OCI-M1 (cell line): ENCODE measurements around the gene SGCD.

Source experiments
- DNase-seq: peaks from one replicate; lab custom pipeline; 2025; lab: John Stamatoyannopoulos, UW

The SGCD gene

DNA sequence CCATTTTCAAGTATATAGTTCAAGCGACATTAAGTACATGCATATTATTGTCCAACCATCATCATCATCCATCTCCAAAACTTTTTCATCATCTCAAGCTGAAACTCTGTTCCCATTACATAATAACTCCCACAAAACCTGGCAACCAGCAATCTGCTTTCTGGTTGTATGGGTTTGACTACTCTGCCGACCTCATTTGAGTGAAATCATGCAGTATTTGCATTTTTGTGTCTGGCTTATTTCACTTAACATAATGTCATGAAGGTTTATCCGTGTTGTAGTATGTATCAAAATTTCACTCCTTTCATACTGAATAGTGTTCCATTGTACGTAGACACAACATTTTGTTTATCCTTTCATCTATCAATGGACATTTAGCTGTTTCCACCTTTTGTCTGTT is 74.8 kb downstream of the SGCD start:
- no peak for DNase-seq

DNA sequence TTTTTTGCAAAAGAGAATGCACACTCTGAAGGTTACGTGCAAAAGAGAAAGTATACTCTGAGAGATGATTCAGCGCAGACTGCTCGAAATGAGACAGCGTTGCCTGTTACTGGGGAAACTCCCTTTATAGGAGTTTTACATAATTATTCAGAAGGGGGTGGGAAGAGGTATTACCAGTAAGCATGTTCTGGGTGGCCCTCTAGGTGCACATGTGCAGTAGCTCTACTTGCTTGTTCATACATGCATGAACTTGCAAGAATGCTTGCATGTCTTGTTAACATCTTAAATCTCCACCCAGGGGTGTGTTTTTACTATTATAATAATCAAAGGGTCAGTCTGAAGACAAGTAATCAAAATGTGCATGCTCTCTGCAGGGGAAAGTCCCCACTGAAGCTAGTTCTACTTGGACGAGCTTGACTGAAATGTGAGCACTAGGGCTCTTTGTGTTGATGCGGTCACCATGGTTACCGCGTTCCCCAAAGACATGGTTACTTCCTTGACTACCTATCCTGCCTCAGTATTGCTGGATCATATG is 75.5 kb downstream of the SGCD start:
- no peak for DNase-seq

DNA sequence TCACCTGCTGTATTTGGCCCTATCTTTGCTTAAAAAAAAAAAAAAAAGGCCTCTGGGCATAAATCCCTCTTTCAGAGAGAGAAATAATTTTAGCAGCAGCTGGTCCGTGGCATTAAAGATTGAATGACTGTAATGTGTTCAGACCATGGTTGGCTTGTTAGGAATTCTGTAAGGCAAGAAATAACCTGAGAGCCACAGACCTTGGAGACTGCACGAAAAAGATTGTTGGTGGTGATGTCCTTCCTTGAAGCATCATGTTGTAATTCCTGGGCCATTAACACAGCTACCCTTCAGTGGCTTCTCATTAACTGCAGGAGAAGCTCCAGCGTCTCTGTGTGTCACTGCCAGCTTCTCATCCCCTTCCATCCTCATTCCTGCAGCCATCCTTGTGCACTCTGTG is 79.0 kb downstream of the SGCD start:
- no peak for DNase-seq

DNA sequence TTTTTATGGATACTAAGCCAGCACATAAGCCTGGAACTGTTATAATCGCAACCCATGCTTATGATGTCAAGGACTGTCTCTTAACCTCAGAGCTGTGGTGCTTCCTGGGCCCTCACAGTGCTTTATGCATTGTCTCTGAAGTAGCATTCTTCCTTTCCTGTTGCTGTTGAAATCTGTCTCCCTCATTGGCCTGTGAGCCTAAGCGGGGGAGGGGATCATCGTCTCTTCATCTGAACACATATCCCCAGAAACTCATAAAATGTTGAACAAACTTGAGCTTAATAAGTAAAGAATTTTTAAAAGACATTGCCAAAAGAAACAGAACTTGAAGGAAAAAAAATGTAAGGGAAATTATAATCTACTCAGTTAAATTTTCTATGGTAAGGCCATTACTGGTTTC is 80.3 kb downstream of the SGCD start:
- no peak for DNase-seq

DNA sequence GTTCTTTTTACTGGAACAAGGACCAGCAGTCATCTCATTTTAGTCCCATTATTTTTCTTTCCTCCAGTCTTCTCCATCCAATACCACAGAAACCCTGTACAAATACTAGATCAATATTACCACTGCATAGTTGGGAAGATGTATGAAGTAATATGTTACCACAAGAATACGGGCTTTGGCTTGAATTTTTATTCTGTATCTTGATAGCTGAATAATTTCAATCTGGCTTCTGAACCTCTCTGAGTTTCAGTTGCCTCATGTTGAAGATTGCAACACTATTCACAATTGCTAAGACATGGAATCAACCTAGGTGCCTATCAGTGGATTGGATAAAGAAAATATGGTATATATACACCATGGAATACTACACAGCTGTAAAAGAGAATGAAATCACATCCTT is 82.9 kb downstream of the SGCD start:
- DNase-seq, result no peak

DNA sequence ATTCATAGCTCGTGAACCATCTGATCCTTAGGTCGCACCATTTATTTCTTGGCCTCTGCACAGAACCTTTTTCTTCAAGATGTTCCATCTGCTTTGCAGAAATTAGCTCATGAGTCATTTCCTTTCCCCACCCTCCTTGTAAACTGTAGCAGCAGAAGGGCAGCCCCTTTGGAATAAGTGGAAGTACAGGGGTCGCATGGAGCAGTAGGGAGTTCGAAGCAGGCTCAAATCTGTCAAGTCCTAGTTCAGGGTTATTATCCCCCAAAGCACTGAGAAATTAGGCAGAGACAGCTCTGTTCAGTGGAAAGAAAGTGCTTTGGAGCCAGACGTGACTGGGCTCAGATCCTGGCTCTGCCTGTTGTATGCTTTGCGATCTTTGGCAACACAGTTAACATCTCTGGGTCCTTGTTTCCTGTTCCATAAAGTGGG is 84.2 kb downstream of the SGCD start:
- no peak for DNase-seq

DNA sequence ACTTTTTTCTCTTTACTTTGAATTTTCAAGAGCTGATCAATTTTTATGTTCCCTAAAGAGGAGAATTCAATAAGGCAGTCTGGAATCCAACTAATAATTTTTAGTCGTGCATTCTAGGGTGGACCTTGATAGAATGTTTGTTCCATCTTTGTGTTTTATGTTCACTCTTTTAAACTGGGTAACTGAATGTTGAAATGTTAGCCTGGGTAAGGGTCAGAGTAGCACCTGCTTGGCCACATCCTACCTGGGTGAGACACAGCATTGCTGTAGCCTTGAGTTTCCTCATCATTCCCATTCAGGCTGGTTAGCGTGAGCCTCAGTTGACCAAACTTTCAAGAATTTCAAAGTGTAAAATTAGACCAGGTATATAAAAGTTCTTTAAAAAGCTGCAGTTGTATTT is 85.0 kb downstream of the SGCD start:
- DNase-seq, result no peak

DNA sequence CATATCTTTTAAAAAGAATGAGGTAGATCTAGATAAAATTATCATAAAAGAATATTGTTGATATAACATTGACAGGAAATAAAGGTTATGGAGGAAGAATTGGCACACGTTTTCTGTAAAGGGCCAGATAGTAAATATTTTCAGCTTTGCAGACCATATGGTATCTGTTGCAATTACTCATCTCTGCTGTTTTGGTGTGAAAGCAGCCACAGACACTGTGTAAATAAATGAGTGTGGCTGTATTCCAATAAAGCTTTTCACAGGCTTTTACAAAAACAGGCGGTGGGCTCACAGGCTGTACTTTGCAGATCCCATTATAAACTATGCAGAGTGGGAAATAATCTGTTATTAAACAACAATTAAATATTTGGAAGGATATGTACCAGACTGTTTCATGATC is 87.4 kb downstream of the SGCD start:
- DNase-seq, result no peak

DNA sequence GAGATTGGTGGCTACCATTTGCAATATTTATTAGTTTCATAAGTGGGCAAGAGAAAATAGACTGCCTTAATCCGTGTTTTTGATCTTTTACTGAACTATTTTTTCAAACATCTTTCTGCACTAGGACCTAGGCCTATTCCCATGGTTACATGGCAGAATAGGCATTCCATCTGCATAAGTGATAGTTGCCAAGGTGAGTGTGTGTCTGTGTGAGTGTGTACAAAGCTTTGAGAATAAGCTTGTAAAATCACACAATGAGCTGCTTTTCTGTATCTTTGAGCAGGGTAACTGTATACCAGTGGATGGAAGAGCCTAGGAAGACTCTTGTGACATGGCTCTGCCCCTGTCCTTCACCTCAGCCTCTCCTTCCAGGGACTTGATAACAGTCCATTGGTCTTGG is 92.7 kb downstream of the SGCD start:
- no peak for DNase-seq

DNA sequence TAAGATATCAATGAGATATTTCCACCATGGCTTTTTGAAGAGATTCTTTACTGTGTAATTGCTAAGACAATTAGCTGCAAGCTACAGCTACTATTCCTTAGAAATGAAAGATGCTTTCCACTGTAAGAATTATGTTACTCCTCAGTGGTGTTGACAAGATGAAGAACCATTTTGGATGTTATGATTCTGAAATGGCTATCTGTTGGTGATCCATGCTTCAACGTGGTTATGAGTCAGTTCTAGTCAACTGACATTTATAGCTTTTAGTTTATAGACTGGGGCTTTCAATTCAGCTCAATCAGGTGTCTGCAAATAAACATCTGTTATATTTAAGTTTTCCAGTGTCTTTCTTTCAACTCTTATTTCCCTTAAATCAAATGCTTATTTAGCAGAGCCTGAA is 93.7 kb downstream of the SGCD start:
- DNase-seq, result no peak

DNA sequence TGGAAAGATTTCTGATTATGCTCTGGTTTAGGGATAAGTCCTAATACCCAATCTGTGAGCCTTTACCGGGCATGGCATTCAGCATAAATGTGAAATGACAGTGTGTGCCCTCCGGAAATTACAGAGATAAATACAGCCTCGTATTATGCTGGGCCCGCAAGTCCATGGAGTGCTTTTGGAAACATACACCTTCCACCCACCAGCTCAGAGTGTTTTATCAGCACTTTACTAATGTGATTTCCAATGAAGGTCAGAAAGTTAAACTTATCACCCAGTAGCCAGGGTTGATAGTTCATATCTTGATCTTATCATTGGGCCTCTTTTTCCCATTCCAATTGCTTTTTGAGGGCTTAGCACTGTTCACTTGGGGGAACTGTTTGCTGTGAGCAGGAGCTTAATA is 94.8 kb downstream of the SGCD start:
- no peak for DNase-seq

DNA sequence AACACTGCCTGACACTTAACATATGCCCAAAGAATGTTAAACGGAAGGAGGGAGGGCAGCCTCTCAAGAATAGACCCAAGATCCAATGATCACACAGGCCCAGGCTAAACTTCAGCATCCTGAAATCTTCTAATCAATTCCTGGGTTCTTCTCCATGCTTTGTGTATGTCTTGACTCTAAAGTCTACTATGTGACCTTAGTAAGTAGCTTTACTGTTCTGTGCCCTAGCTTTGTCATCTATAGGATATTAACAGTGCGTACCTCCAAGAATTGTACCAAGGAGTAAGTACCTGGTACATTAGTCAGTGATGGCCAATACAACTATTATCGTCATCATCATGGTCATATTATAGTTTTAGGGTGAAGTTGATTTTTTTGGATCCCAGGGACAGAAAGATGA is 96.6 kb downstream of the SGCD start:
- no peak for DNase-seq

DNA sequence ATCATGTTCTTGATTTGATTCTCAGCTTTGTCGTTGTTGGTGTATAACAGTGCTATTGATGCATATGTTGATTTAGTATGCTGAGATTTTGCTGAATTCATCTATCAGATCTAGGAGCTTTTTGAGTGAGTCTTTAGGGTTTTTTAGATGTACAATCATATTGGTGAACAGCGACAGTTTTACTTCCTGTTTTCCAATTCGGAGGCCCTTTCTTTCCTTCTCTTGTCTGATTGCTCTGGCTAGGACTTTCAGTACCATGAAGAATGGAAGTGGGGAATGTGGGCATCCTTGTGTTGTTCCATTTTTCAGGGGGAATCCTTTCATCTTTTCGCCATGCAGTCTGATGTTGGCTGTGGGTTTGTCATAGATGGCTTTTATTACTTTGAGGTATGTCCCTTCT is 100.4 kb downstream of the SGCD start:
- DNase-seq, result no peak

DNA sequence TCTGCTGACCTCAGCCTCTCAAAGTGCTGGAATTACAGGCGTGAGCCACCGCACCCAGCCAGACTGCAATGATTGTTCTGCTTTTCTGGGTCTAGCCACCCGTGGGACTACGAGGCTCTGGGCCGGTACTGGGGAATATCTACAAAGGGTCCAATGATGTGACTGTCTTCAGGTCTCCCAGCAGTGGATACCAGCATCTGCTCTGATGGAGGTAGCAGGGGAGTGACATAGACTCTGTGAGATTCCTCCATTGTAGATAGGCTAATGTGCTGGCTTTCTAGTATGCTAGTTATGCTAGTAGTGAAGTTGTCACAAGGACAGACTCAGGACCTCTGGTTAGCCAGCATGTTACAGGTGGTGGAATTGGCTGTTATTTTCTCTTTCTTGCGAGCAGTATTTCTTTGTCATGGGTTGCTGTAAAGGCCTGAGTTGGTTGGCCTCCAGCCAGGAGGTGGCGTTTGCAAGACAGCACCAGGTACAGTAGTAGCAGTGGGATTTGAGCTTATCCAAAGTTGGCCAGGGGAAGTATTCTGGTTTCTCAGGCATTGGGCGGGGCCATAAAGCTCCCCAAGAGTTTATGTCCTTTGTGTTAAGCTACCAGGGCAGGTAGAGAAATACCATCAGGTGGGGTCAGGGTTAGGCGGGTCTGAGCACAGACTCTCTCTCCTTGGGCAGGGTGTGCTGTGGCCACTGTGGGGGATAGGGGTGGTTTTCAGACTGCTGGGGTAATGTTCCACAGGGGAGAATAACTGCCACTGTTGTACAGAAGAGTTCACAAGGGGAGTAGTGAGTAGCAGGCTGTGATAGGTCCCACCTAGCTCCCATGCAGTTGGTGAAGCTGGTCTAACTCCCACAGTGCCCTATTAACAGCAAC is 105.2 kb downstream of the SGCD start:
- no peak for DNase-seq

DNA sequence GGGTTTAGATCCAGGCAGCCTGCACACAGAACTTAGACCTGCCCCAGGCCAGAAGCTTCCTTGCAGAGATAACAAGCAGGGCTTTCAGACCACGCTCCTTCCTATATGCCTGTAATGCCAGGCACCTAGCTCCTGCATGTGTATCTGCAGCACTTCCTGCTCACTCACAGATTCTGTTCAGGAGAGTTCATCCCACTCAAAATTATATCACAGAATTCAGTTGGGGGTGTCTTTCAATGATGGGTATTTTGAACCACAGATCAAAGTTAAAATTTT is 105.8 kb downstream of the SGCD start:
- no peak for DNase-seq

DNA sequence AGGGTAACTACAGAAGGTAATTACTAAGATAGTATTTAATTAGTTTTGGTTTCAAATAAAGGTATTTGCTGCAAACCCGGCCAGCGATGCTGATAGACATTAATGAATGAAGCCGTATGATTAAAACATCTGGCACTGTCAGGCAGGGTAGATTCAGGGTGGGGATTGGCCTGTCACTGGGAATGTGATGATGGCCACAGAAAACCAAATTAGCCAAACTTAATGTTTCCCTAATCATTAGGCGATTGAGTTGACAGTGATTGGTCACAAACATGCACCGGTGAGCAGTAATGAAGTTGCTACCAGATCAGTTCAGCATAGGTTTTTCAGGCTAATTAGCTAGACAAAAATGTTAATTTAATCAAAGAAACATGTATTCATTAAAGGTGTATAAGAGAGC is 107.5 kb downstream of the SGCD start:
- DNase-seq, result no peak

DNA sequence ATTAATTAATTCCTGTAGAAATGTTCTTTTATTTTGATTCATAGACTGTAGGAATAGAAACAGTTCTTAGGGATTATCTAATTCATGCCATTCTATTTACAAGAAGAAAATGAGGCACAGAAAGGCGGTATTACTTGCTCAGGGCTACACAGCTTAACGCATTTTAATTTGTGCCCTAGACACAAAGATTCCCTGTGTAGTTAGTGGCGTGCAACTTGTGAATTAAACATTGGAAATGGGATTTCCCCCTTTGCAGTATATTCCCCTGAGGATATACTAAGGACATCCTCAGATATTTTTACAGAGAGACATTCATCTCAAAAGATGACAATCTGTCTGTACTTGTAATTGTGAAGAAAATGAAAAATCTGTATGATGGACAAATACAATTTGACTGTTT is 108.1 kb downstream of the SGCD start:
- no peak for DNase-seq

DNA sequence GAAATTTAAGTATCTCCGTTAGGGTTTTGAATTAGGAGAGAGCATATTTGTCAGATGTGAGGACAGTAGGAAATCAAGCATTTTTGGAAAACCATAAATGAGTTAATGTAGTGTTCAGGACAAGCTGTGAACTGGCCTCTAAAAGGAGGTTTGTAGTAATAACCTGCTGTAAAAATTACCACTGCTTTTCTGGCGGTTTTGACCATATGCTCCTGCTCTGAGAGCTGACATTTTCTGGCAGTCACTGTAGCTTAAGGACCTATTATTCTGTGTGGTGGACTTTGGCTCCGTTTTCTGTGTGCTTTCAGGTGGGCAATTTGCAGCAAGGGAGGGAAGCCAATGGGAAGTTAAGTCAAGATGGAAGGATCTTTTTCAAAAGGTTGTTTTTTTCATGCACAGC is 111.1 kb downstream of the SGCD start:
- no peak for DNase-seq

DNA sequence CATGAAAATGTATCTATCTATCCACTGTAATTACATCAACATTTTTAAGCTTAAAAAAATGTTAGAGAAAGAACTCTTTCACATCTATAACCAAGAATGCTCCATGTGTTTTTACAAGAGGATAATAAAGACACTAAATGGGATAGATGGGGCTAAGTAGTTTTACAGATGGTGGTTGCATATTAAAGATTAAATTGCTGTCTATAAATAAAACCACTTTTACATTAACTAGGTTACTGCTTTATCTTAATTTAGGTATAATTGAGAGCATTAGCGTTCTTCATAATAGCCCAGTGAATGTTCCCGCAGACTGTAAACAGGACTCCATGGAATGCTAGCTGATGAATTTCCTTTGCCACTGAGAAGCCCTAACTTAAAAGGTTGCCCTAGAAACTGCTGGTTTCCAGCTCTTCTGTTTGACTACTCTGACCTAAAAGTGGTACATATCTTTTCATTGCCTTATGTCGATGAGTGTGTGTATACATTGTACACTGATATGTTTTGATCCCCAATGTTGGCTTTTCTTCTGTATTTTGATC is 117.9 kb downstream of the SGCD start:
- DNase-seq, result no peak

DNA sequence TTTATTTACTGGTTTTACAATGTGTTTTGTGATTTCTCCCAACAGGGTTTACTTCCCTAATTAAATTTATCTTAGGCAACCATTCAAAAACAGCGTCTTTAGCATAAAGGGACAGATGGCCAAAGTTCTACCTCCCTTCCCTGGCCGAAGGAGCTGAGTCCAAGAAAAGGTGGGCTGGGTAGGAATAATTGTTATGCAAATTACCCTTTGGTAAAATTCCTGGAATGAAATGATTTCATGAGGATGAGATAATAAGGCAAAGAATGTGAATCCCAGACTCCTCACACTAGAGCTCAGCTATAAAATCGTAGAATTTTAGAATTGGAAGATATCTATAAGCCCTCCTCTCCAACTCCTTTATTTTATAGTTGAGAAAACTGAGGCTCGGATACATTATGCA is 119.6 kb downstream of the SGCD start:
- DNase-seq, result no peak

DNA sequence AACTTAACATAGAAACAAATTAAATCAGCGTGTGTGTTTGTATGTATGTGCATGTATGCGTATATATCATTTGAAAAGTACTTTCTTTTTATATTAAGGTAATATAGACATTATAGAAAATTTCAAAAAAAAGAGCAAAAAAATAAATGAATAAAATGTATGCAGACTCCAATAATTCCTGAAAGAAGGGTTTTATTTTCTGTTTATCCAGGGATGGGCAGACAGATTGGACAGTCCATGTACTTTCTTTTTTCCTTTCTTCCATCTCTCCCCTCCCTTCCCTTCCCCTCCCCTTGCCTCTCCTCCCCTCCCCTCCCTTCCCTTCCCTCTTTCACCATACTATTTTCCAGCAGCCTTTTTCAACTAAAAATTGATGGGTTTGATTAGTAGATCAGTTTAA is 123.8 kb downstream of the SGCD start:
- DNase-seq, result no peak

DNA sequence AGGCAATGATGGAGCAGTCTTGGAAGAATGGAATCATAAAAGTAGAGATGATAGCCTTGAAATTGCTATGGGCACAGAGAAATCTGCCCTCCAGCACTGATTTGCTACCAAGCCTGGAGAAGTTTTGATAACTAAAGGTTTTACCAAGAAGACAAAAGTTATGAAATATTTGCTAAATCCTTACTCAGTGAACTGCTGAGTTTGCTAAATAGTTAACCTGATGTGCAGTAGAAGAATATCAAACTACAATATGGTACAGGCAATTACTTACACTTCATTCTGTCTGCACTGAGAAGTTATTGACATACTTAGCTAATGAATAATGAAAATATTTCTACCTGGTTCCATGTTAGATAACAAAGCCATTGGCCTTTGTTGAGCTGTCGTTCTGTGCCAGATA is 124.5 kb downstream of the SGCD start:
- no peak for DNase-seq

DNA sequence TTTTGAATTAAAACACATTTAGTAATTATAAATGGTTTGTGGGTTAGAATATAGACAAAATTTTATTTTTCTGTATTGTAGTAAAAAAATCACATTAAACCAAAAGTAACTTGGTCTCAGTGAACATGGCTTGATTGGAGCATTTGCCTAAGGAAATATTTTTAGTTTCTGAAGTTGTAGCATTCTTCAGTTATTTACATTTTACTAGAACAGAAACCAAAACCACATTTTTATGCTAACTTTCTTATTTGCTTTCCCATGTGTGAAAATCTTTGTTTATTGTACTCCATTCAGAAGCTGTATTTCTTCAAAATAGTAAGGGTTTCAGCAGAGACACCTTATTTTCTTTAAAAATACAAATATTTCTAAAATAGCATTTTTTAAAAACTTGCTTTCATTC is 129.9 kb downstream of the SGCD start:
- no peak for DNase-seq

DNA sequence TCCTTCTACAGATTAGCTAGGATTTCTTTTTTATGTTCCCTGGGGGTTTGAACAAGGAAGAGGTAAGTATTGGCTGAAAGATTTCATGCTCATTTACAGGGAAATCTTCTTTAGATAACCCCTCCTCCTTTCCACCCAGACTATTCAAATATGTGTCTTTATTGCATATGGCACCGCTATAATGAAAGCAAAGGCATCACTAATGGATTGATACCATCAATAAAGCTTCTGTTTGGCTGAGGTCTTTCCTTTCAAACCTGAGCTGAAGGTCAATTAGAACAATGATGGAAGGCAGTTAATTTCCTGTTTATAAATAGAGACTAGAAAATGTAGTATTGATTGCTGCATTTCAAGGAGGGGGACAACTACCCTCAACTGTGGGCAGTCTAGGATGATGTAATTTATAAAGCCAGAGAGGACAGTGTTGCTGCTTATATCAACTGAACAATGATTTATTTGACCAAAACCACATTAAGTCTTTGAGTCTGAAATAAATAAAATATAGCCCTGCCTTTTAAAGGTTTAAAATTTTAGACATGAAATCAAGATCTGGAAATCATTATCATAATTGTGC is 132.9 kb downstream of the SGCD start:
- DNase-seq, result no peak
